H9 (cell line): ENCODE measurements around the gene IFT80. TPM values are rescaled to one million over a fixed set of nuclear protein-coding genes. Genes with fewer than 3 reads are reported as not detected.

Experiments used
- DNase-seq: peaks from one replicate; pipeline ENCODE4 v3.0.0-alpha.2; 2017
- H2AFZ ChIP-seq: one replicate; pipeline ENCODE4 v1.6.1; 2013; ENCODE audit warnings: mild to moderate bottlenecking, low read length, control low read depth, moderate library complexity
- H2AK5ac ChIP-seq: 2 replicates; pipeline ENCODE4 v1.6.1; 2013; ENCODE audit warnings: low read length, control low read depth, mixed read lengths; ENCODE audit not compliant: insufficient read length
- H2BK120ac ChIP-seq: one replicate; pipeline ENCODE4 v1.6.1; 2013; ENCODE audit warnings: low read depth, mild to moderate bottlenecking, low read length, control low read depth, inconsistent platforms; ENCODE audit not compliant: poor library complexity, severe bottlenecking
- H2BK12ac ChIP-seq: 2 replicates; pipeline ENCODE4 v1.6.1; 2013; ENCODE audit warnings: low read length, control low read depth, mixed read lengths, low read depth; ENCODE audit not compliant: insufficient read length
- H2BK15ac ChIP-seq: 2 replicates; pipeline ENCODE4 v1.6.1; 2013; ENCODE audit warnings: low read depth, low read length, control low read depth
- H2BK20ac ChIP-seq: one replicate; pipeline ENCODE4 v1.6.1; 2013; ENCODE audit warnings: low read depth, mild to moderate bottlenecking, low read length, control low read depth, inconsistent platforms; ENCODE audit not compliant: poor library complexity, severe bottlenecking
- H2BK5ac ChIP-seq: 2 replicates; pipeline ENCODE4 v1.6.1; 2013; ENCODE audit warnings: low read length, control low read depth, mixed read lengths; ENCODE audit not compliant: insufficient read length
- H3K14ac ChIP-seq: 2 replicates; pipeline ENCODE4 v1.6.1; 2013; ENCODE audit warnings: low read length, control low read depth; ENCODE audit not compliant: insufficient read depth
- H3K18ac ChIP-seq: 2 replicates; pipeline ENCODE4 v1.6.1; 2013; ENCODE audit warnings: low read depth, mild to moderate bottlenecking, mixed read lengths, low read length, control low read depth; ENCODE audit not compliant: insufficient read length
- H3K23ac ChIP-seq: 2 replicates; pipeline ENCODE4 v1.6.1; 2013; ENCODE audit warnings: low read length, control low read depth, mixed read lengths, low read depth; ENCODE audit not compliant: insufficient read length
- H3K23me2 ChIP-seq: 2 replicates; pipeline ENCODE4 v1.6.1; 2013; ENCODE audit warnings: low read depth, mild to moderate bottlenecking, mixed read lengths, low read length, control low read depth; ENCODE audit not compliant: insufficient read length, poor library complexity, severe bottlenecking
- H3K27ac ChIP-seq: 2 replicates; pipeline ENCODE4 v1.5.1; 2013; ENCODE audit warnings: low read length, control low read depth, mixed read lengths, low read depth; ENCODE audit not compliant: insufficient read length
- H3K27me3 ChIP-seq: 2 replicates; pipeline ENCODE4 v1.6.1; 2013; ENCODE audit warnings: low read length, control low read depth, inconsistent platforms; ENCODE audit not compliant: insufficient read depth
- H3K4ac ChIP-seq: 2 replicates; pipeline ENCODE4 v1.6.1; 2013; ENCODE audit warnings: low read depth, mild to moderate bottlenecking, control low read depth, inconsistent platforms, low read length, moderate library complexity
- H3K4me1 ChIP-seq: 2 replicates; pipeline ENCODE4 v1.6.1; 2013; ENCODE audit warnings: low read length, control low read depth, inconsistent platforms; ENCODE audit not compliant: insufficient read depth
- H3K4me2 ChIP-seq: 2 replicates; pipeline ENCODE4 v1.6.1; 2013; ENCODE audit warnings: low read length, control low read depth, mixed read lengths; ENCODE audit not compliant: insufficient read length, insufficient read depth
- H3K56ac ChIP-seq: 2 replicates; pipeline ENCODE4 v1.6.1; 2013; ENCODE audit warnings: low read depth, mild to moderate bottlenecking, mixed read lengths, low read length, control low read depth; ENCODE audit not compliant: insufficient read length
- H3K79me1 ChIP-seq: 2 replicates; pipeline ENCODE4 v1.6.1; 2013; ENCODE audit warnings: low read depth, mild to moderate bottlenecking, moderate library complexity, low read length, control low read depth, inconsistent platforms; ENCODE audit not compliant: insufficient read depth, poor library complexity, severe bottlenecking
- H3K79me2 ChIP-seq: 2 replicates; pipeline ENCODE4 v1.6.1; 2013; ENCODE audit warnings: low read length, control low read depth, inconsistent platforms; ENCODE audit not compliant: insufficient read depth
- H3K9ac ChIP-seq: 2 replicates; pipeline ENCODE4 v1.6.1; 2013; ENCODE audit warnings: low read length, control low read depth, mixed read lengths; ENCODE audit not compliant: insufficient read length; ENCODE audit errors: extremely low read depth
- H3K9me3 ChIP-seq: one replicate; pipeline ENCODE4 v1.6.1; 2013; ENCODE audit warnings: low read depth, low read length, inconsistent platforms; ENCODE audit not compliant: control insufficient read depth
- H3T11ph ChIP-seq: one replicate; pipeline ENCODE4 v1.6.1; 2013; ENCODE audit warnings: mild to moderate bottlenecking, low read length, control low read depth, inconsistent platforms
- H4K20me1 ChIP-seq: one replicate; pipeline ENCODE4 v1.6.1; 2013; ENCODE audit not compliant: control insufficient read depth, insufficient read length, insufficient read depth
- H4K5ac ChIP-seq: 2 replicates; pipeline ENCODE4 v1.6.1; 2013; ENCODE audit warnings: low read depth, mild to moderate bottlenecking, mixed read lengths, low read length, control low read depth; ENCODE audit not compliant: insufficient read length
- H4K8ac ChIP-seq: replicated peaks from 2 replicates; pipeline ENCODE4 v1.6.1; 2013; ENCODE audit warnings: low read length, control low read depth, mixed read lengths, low read depth; ENCODE audit not compliant: insufficient read length
- H4K91ac ChIP-seq: 2 replicates; pipeline ENCODE4 v1.6.1; 2013; ENCODE audit warnings: low read depth, mild to moderate bottlenecking, moderate library complexity, mixed read lengths, low read length, control low read depth; ENCODE audit not compliant: insufficient read length
- H3K27ac Mint-ChIP-seq, 3 experiments: 2 replicates in 2 of 3; 3 replicates in 1 of 3; pipeline ENCODE4 v1.8.0; 2020 to 2021; ENCODE audit warnings: mixed read lengths in 3 of 3, mild to moderate bottlenecking in 1 of 3, moderate library complexity in 1 of 3
- H3K27me3 Mint-ChIP-seq: 2 replicates; pipeline ENCODE4 v1.8.0; 2021; ENCODE audit warnings: low read depth, mild to moderate bottlenecking, moderate library complexity, mixed read lengths
- H3K36me3 Mint-ChIP-seq, 3 experiments: 2 replicates in 2 of 3; 3 replicates in 1 of 3; pipeline ENCODE4 v1.8.0; 2020 to 2021; ENCODE audit warnings: low read depth in 3 of 3, mixed read lengths in 3 of 3; ENCODE audit not compliant: insufficient read depth in 1 of 3
- H3K4me1 Mint-ChIP-seq, 2 experiments: 2 replicates each; pipeline ENCODE4 v1.8.0; 2020; ENCODE audit warnings: mixed read lengths in 2 of 2
- H3K4me3 Mint-ChIP-seq, 2 experiments: 2 replicates in 1 of 2; 3 replicates in 1 of 2; pipeline ENCODE4 v1.8.0; 2020 to 2021; ENCODE audit warnings: mild to moderate bottlenecking in 2 of 2, mixed read lengths in 2 of 2, moderate library complexity in 1 of 2
- H3K9me3 Mint-ChIP-seq, 2 experiments: 2 replicates in 1 of 2; 3 replicates in 1 of 2; pipeline ENCODE4 v1.8.0; 2020; ENCODE audit warnings: mild to moderate bottlenecking in 2 of 2, mixed read lengths in 2 of 2, moderate library complexity in 1 of 2
- CTCF ChIP-seq: fragments of 200-600 bp; sonication (generic); conservative IDR thresholded peaks from 3 replicates; pipeline ENCODE4 v1.8.0; 2021; ENCODE audit warnings: antibody characterized with exemption, mild to moderate bottlenecking
- WGBS: extraction: QIAGEN DNeasy Blood & Tissue Kit; methylation state at CpG from one replicate; pipeline ENCODE4 v1.1.7; 2013; ENCODE audit warnings: missing lambda C conversion rate, low lambda C conversion rate, mixed read lengths; ENCODE audit not compliant: insufficient read length; ENCODE audit errors: extremely low coverage; 5-methylcytosine and 5-hydroxymethylcytosine counted together
- total RNA-seq: library from RNA; stranded (reverse); gene quantifications from 2 replicates; pipeline ENCODE4 v1.2.1, GENCODE V29; 2021

The IFT80 gene
- total RNA-seq, 1 experiment from 2014 or later: 29.0 TPM

- no peaks in the 10 kb centered on the region for H3K36me3 Mint-ChIP-seq
- Histone ChIP-seq H4K5ac (no peak overlapping the region), H3K27me3 (no peaks in the 10 kb centered on the region), H3K79me1 (peaks cover 3% of the 10 kb centered on the region), H3K23ac (no peak overlapping the region), H2BK15ac (no peak overlapping the region), H2BK12ac (no peak overlapping the region), H3K56ac (no peak overlapping the region), H3K18ac (no peak overlapping the region), H3K4me1 (no peaks in the 10 kb centered on the region), H2AK5ac (no peak overlapping the region), H3K9me3 (no peaks in the 10 kb centered on the region), H4K8ac (no peak overlapping the region), H3K4me2 (no peak overlapping the region), H2BK5ac (no peak overlapping the region), H3K4ac (no peak overlapping the region), H3K14ac (no peak overlapping the region), H3T11ph (no peak overlapping the region), H3K27ac (no peak overlapping the region), H2AFZ (no peak overlapping the region), H2BK20ac (no peak overlapping the region), H4K20me1 (no peaks in the 10 kb centered on the region), H3K79me2 (no peaks in the 10 kb centered on the region), H3K23me2 (no peaks in the 10 kb centered on the region), H4K91ac (no peak overlapping the region), H2BK120ac (no peak overlapping the region), H3K9ac (no peak overlapping the region)
- H3K4me3 Mint-ChIP-seq: no peak overlapping the region
- WGBS: no CpG with 5 or more reads among the region's 3 CpGs
- TF ChIP-seq CTCF: no peak
- H3K27me3 Mint-ChIP-seq: no peaks in the 10 kb centered on the region
- peaks cover 5% of the 10 kb centered on the region in 2 experiments for H3K4me1 Mint-ChIP-seq
- H3K27ac Mint-ChIP-seq: peak overlapping the region in 1 of 3 experiments; percentile 46; a peak in 1 of 7 replicates
- no peaks in the 10 kb centered on the region for H3K9me3 Mint-ChIP-seq
- no peak for DNase-seq
Measured at GRCh38 chr3:160390565-160391138, 8.4 kb downstream of the IFT80 start.
